GM04504 (cell line): ENCODE results near the gene LCE7A.

ENCODE experiments used
- DNase-seq: peaks from one replicate; pipeline ENCODE4 v3.0.0-alpha.2; 2012; ENCODE audit warnings: low read depth

Gene LCE7A

GRCh38 chr1:152880316-152880715, 20.5 kb downstream of the LCE7A start:
- no peak for DNase-seq

GRCh38 chr1:152880907-152881306, 21.1 kb downstream of the LCE7A start:
- DNase-seq = no peak

- DNase-seq = no peak
Observed at GRCh38 chr1:152884085-152884484, 24.3 kb downstream of the LCE7A start.

DNA sequence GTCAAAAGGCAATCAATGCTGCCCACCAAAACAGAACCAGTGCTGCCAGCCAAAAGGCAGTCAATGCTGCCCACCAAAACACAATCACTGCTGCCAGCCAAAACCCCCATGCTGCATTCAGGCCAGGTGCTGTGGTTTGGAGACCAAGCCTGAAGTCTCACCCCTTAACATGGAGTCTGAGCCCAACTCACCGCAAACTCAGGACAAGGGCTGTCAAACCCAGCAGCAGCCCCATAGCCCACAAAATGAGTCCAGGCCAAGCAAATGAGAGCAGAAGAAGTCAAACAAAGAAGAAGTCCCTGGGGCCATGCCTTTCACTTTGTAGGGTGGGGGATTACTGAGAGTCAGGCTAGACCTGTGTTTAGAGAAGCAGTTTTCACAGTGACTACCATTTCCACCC, 24.7 kb downstream of the LCE7A start:
- no peak for DNase-seq

- no peak for DNase-seq
Observed at GRCh38 chr1:152884966-152885624, 25.3 kb downstream of the LCE7A start.

DNA sequence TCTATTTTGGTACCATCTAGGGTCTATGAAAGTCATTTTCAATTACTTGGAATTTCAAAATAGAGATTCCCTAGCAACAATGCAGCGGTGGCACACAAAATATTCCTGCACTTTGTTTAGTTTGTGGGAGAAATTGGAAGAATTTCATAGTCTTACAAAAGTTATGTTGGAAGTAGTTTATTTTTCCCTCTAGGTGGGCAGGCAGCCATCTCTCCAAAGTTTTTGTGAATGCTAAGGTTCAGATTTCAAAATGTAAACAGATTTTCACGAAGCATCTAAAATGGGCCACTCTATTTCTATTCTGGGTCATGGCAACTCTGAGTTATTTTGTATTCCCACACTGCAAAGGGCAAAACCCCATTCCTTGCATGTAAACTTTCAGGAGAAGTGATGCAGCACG, 26.3 kb downstream of the LCE7A start:
- DNase-seq = no peak

- no peak for DNase-seq
Observed at GRCh38 chr1:152886758-152887409, 27.1 kb downstream of the LCE7A start.

GRCh38 chr1:152888126-152888525, 28.3 kb downstream of the LCE7A start:
- DNase-seq = no peak

GRCh38 chr1:152899027-152899426, 39.2 kb downstream of the LCE7A start:
- DNase-seq = no peak

DNA sequence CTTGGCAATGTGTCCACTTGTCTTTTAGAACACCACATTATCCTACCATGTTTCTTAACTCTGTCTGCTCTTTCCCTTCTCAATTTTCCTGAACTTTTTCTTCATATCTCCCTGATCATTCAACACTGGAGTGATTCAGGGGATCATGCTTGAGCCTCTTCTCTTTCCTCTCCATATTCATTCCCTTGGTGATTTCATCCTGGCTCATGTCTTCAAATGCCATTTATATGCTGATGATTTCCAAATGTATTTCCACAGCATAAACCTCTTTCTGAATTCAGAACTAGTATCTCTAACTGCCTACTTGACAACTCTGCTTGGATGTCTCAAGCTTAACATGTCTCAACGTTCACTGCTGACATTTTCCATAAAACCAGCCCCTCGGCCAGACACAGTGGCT, 40.1 kb downstream of the LCE7A start:
- DNase-seq = no peak

DNA sequence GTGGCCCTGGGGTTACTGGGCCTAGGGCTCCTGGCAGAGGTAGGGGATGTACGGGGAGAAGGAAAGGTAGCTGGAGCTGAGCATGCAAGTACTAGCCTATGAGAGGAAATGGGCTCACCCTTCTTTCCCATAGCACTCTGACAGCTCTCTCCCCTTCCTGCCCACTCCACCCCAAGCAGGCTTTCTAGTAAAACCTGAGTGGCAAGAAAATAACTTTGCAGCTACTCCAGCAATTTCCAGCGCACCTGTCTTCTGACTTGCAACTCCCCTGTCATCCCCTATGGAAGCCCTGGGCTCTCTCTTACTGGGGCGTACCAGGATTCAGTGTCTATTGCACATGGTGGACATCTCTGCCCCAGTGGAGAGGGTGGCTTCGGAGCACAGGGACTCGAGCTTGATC, 41.8 kb downstream of the LCE7A start:
- DNase-seq = no peak

DNA sequence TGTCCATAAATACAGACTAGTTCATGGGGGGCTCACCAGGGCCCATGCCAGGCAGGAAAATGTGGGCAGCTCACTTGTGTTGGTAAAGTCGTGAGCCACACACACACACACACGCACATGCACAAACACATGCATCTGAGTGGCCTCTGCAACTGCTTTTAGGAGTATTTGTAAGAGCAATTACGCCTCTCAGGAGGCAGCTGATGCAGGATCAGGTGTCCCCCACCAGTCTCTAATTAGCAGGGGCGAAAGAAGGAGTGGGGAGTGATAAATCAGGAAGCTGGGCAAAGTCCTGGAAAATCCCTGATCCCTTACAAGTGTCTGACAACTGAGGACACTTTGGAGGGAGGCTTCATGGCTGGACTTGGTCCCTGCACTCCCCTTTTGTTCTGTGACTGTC, 42.8 kb downstream of the LCE7A start:
- DNase-seq = no peak

DNA sequence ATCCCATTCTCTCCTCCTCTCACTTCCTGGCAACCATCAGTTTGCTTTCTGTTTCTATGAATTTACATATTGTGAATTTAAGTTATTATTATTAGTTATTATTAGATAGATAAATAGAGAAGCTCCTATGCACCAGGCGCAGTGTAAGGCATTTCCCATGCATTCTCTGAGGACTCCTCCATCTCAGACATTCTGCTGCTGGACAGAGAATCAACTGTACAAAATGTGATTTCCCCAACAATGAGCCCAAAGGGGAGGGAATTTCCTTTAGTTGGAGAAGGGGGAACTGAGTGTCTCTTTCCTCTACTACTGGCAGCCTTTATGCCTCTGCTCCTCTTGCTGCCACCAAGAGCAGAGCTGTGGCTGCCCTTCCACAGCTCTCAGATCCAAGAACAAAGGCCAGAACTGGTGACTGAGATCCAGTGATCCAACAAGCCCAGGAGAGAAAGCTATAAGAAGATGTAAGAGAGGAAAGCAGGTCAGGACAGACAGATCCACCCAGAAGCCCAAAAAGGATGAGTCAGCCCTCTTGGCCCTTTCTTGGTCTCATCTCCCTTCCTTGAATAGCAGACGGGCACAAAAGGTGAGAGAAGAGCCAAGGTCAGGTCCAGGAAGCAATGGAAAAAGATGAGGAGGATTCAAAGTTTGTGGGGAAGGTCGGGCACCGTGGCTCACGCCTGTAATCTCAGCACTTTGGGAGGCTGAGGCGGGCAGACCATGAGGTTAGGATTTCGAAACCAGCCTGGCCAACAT, 45.1 kb downstream of the LCE7A start:
- no peak for DNase-seq

GRCh38 chr1:152906023-152906565, 46.3 kb downstream of the LCE7A start:
- DNase-seq = peak; percentile 58

DNA sequence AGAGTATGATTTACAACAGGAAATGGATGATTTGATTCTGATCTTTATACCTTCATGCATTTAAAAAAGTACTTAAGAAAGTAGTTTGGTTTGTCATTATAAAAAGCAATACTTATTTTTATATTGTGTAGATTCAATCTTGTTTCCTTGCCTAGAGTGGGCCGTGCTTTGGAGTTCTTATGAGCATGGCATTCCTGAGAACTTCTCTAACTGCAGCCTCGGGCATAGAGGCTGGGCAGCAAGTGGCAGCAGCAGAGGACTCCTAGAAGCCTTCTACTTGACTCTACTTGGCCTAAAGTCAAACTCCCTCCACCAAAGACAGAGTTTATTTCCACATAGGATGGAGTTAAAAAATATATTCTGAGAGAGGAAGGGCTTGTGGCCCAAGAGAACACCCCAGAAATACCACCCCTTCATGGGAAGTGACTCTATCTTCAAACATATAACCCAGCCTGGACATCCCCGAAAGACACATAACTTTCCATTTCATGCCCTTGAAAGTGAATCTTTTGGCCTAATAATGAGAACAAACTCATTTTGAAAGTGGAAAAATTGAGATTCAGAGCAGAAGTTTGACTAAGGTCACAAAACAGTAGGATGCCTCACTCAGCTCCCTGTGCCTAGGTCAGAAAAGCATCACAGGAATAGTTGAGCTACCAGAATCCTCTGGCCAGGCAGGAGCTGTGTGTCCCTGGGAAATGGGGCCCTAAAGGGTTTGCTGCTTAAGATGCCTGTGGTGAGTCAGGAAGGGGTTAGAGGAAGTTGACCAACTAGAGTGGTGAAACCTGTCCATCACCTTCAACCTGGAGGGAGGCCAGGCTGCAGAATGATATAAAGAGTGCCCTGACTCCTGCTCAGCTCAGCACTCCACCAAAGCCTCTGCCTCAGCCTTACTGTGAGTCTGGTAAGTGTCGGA, 48.1 kb downstream of the LCE7A start, which contains the start of gene IVL:
IVL (plus strand) TSS at position 861 of the 916 bp plus-strand sequence. CDS start 1,252 bp downstream, outside the sequence.
- DNase-seq = no peak

DNA sequence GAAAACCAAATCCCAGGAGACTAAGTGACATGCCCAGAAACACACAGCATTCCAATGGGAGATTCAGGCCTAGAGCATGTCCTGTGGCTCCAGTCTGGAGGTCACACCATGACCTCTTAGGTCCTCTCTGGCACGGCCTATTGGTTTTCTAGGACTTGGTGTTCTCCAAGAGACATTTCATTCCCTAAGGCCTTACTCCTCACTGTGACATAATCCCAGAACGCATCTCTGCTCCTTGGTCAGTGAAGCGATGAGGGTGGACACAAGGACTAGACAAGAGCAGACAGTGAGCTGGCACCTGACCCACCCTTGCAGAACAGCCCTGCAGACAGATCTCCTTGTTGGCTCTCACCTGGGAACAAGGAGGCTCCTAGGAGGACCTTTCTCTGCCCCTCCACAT, 49.4 kb downstream of the LCE7A start:
- no peak for DNase-seq
